ENCODE measurements around the gene ASNS.
"Not testable (repeated sequence)": the region's sequence is repeated elsewhere in the genome, so short reads cannot be mapped to it uniquely, and the experiment has no call there.

DNA sequence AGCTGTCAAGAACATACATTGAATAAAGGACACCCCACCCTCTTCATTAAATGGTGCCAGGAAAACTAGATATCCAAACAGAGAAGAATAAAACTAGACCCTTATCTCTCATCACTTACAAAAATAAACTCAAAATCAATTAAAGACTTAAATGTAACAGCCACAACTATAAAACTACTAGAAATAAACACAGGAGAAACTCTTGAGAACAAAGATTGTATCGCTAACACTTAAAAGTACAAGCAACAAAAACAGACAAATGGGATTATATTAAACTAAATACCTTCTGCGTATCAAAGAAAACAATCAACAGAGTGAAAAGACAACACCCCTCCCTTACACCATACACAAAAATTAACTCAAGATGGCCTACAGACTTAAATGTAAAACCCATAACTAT, 24.7 kb upstream of the ASNS start:
- TF ChIP-seq, protein P1, sequence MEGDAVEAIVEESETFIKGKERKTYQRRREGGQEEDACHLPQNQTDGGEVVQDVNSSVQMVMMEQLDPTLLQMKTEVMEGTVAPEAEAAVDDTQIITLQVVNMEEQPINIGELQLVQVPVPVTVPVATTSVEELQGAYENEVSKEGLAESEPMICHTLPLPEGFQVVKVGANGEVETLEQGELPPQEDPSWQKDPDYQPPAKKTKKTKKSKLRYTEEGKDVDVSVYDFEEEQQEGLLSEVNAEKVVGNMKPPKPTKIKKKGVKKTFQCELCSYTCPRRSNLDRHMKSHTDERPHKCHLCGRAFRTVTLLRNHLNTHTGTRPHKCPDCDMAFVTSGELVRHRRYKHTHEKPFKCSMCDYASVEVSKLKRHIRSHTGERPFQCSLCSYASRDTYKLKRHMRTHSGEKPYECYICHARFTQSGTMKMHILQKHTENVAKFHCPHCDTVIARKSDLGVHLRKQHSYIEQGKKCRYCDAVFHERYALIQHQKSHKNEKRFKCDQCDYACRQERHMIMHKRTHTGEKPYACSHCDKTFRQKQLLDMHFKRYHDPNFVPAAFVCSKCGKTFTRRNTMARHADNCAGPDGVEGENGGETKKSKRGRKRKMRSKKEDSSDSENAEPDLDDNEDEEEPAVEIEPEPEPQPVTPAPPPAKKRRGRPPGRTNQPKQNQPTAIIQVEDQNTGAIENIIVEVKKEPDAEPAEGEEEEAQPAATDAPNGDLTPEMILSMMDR (IDR thresholded peaks at IDR 0.05; ENCODE audit: low read depth, low read length, poor library complexity, severe bottlenecking): not testable (repeated sequence)
- TF ChIP-seq EZH2phosphoT487 (IDR thresholded peaks at IDR 0.05; ENCODE audit: borderline replicate concordance, low read length): not testable (repeated sequence)

Measured in DOHH2 (cell line).